K562 (cell line): Measurements from ENCODE around the gene HSF2. TPM values are rescaled to one million over a fixed set of nuclear protein-coding genes. Genes with fewer than 3 reads are reported as not detected.

ENCODE experiments used
- ATAC-seq: fragments of 200-7000 bp; cut with Tn5 transposase; 3 replicates; pipeline ENCODE4 v1.9.1; 2020; ENCODE audit warnings: moderate library complexity
- BruUV-seq: library from RNA; stranded (reverse); fragments of 400-500 nt; replicated peaks from 2 replicates; lab custom pipeline; 2021; lab: Mats Ljungman, UMichigan
- CTCF ChIA-PET: fragments of 300-600 bp; formaldehyde crosslinking; extraction: SDS; loops from one replicate; lab custom pipeline; 2021; ENCODE audit warnings: low intra/inter-chr PET ratio; lab: Yijun Ruan, JAX
- POLR2A ChIA-PET: fragments of 300-600, 350-650 bp; sonication (Branson Sonifier 250); formaldehyde crosslinking; extraction: SDS; loops from one replicate; lab custom pipeline; 2021; ENCODE audit warnings: antibody characterized with exemption, inconsistent platforms; lab: Yijun Ruan, JAX
- DNase-seq, 4 experiments: peaks; one replicate each; pipeline versions ENCODE4 v3.0.0 to v3.0.0-alpha.2; 2011 to 2018; ENCODE audit warnings: low spot score in 3 of 4, mixed read lengths in 3 of 4; ENCODE audit errors: extremely low read depth in 1 of 4
- FAIRE-seq: peaks from 2 replicates; lab custom pipeline; 2011; peaks lifted over from hg19 to GRCh38; lab: Jason Lieb, UNC
- H2AFZ ChIP-seq: 2 replicates; pipeline ENCODE4 v1.6.0; 2011; ENCODE audit warnings: low read depth, low read length, control low read depth, inconsistent platforms
- H3K27ac ChIP-seq: fragments of 200-600 bp; 3 replicates; pipeline ENCODE4 v1.8.0; 2011; ENCODE audit warnings: low read depth, mild to moderate bottlenecking, control low read depth, inconsistent platforms, low read length, moderate library complexity, mixed read lengths; ENCODE audit errors: extremely low read depth
- H3K27me3 ChIP-seq, 2 experiments: fragments of 300-600 bp in 1 of 2; 2 replicates in 1 of 2; 3 replicates in 1 of 2; pipeline versions ENCODE4 v1.6.0 to v1.8.0; 2011; ENCODE audit warnings: inconsistent platforms in 2 of 2, low read length in 2 of 2, mild to moderate bottlenecking in 1 of 2, mixed read lengths in 1 of 2, moderate library complexity in 1 of 2; ENCODE audit not compliant: control insufficient read depth in 2 of 2, insufficient read depth in 2 of 2
- H3K36me3 ChIP-seq: fragments of 300-600 bp; 3 replicates; pipeline ENCODE4 v1.8.0; 2011; ENCODE audit warnings: mild to moderate bottlenecking, low read length, inconsistent platforms; ENCODE audit not compliant: control insufficient read depth, insufficient read depth
- H3K4me1 ChIP-seq, 2 experiments: fragments of 200-600 bp in 1 of 2; replicated peaks in 1 of 2; 2 replicates in 1 of 2; 3 replicates in 1 of 2; pipeline versions ENCODE4 v1.5.1 to v1.8.0; 2011; ENCODE audit warnings: inconsistent platforms in 2 of 2, low read length in 2 of 2, mild to moderate bottlenecking in 1 of 2, mixed read lengths in 1 of 2, moderate library complexity in 1 of 2; ENCODE audit not compliant: control insufficient read depth in 2 of 2, insufficient read depth in 2 of 2
- H3K4me2 ChIP-seq: 2 replicates; pipeline ENCODE4 v1.6.1; 2011; ENCODE audit warnings: low read length, control low read depth, inconsistent platforms, mixed read lengths; ENCODE audit not compliant: insufficient read depth
- H3K4me3 ChIP-seq: fragments of 200-600 bp; sonication (generic), shearing (Covaris generic); 2 replicates; pipeline ENCODE4 v1.5.1; 2016; ENCODE audit warnings: control low read depth, inconsistent platforms
- H3K79me2 ChIP-seq: fragments of 200-600 bp; 3 replicates; pipeline ENCODE4 v1.8.0; 2011; ENCODE audit warnings: low read length, inconsistent platforms; ENCODE audit not compliant: control insufficient read depth, insufficient read depth
- H3K9ac ChIP-seq, 2 experiments: 2 replicates each; pipeline versions ENCODE4 v1.6.0 to v1.6.1; 2011; ENCODE audit warnings: low read depth in 2 of 2, low read length in 2 of 2, control low read depth in 1 of 2, inconsistent platforms in 1 of 2, mild to moderate bottlenecking in 1 of 2, mixed read lengths in 1 of 2; ENCODE audit not compliant: insufficient read depth in 1 of 2
- H3K9me1 ChIP-seq: one replicate; pipeline ENCODE4 v1.6.0; 2011; ENCODE audit warnings: inconsistent platforms, mild to moderate bottlenecking, low read length, moderate library complexity; ENCODE audit not compliant: control insufficient read depth, insufficient read depth
- H3K9me3 ChIP-seq: replicated peaks from 2 replicates; pipeline ENCODE4 v1.5.1; 2011; ENCODE audit warnings: low read depth, low read length, inconsistent platforms; ENCODE audit not compliant: control insufficient read depth, insufficient read depth
- H4K20me1 ChIP-seq: replicated peaks from 2 replicates; pipeline ENCODE4 v1.6.1; 2011; ENCODE audit warnings: low read length, inconsistent platforms, mixed read lengths; ENCODE audit not compliant: control insufficient read depth, insufficient read depth
- HOMEZ ChIP-seq: fragments of 250-450 bp; sonication (Bioruptor Pico); IDR thresholded peaks from 2 replicates; pipeline ENCODE4 v1.4.0; 2020; ENCODE audit warnings: mild to moderate bottlenecking, moderate library complexity
- PBX2 ChIP-seq, 2 experiments: IDR thresholded peaks in 1 of 2; conservative IDR thresholded peaks in 1 of 2; 2 replicates each; pipeline ENCODE4 v1.6.1; 2016; ENCODE audit warnings: low read depth in 2 of 2, mild to moderate bottlenecking in 1 of 2, missing compliant biosample characterization in 1 of 2, missing genetic modification characterization in 1 of 2, moderate library complexity in 1 of 2
- RREB1 ChIP-seq: fragments of 250-450 bp; sonication (Bioruptor Pico); IDR thresholded peaks from 2 replicates; pipeline ENCODE4 v1.4.0; 2020
- in situ Hi-C: fragments of 300-500 bp; cut with MboI; formaldehyde crosslinking; loops from 4 replicates; pipeline ENCODE4 v1.15.0; 2018; ENCODE audit warnings: inconsistent platforms, mixed read lengths
- intact Hi-C: fragments of 100-400 bp; cut with micrococcal nuclease; formaldehyde crosslinking; loops from 2 replicates; pipeline ENCODE4 v1.14.2; 2022
- polyA plus RNA-seq, 8 experiments: library from polyadenylated mRNA; depleted of rRNA in 4 of 8; stranded (reverse) in 5 of 8; unstranded in 3 of 8; fragments of >200 nt; fragmentation: Nextera tagmentation in 2 of 8; fragmentation: Illumina TruSeq in 1 of 8; extraction: Ambion mirVana in 2 of 8; extraction: Trizol in 1 of 8; gene quantifications; 2 replicates each; pipeline versions ENCODE4 v1.2.1 to v1.2.3, GENCODE V29; 2011 to 2014; ENCODE audit warnings: inconsistent platforms in 1 of 8, missing spikeins in 1 of 8
- total RNA-seq, 7 experiments: library from RNA; depleted of rRNA in 6 of 7; stranded (reverse); fragments of >200 nt in 6 of 7; fragmentation: Illumina TruSeq in 2 of 7; extraction: Trizol in 2 of 7; gene quantifications; 2 replicates each; pipeline versions ENCODE4 v1.2.1 to v1.2.3, GENCODE V29; 2011 to 2021; ENCODE audit warnings: low replicate concordance in 1 of 7

Gene HSF2
- total and polyA plus RNA-seq, 9 of the 15 experiments (the other 6 are each of a cell fraction or from before 2014, with no cell fraction given), result 19.1 to 73.1 (median 29.2) TPM

GRCh38 chr6:122412001-122412400 is 12.5 kb downstream of the HSF2 start:
- no peaks in the 10 kb centered on the region for H3K9me1 ChIP-seq
- FAIRE-seq (no peak), ATAC-seq (no peak), DNase-seq (no peak)
- ChIA-PET CTCF (no interaction called here), POLR2A (no interaction called here)
- in situ Hi-C loops, result no loop called here
- H3K9ac ChIP-seq, result no peak overlapping the region
- H3K4me2 ChIP-seq, result no peak overlapping the region
- H3K9me3 ChIP-seq, result 0 out of 2 replicates have a peak, but pooled peaks cover under 1% of the 10 kb centered on the region
- H3K27me3 ChIP-seq, result no peaks in the 10 kb centered on the region
- peaks cover 0 to 3% of the 10 kb centered on the region in 2 experiments; a peak in 2 of 5 replicates for H3K4me1 ChIP-seq
- no peaks in the 10 kb centered on the region for H4K20me1 ChIP-seq
- no peak overlapping the region for H2AFZ ChIP-seq
- H3K4me3 ChIP-seq, result no peak overlapping the region
- H3K79me2 ChIP-seq, result peaks cover 57% of the 10 kb centered on the region
- H3K36me3 ChIP-seq, result peaks cover 54% of the 10 kb centered on the region
- H3K27ac ChIP-seq, result no peak overlapping the region
- no TSS peak for BruUV-seq
- TF ChIP-seq PBX2 (CRISPR knock-in tag; IDR thresholded peaks at IDR 0.05; ENCODE audit: low read depth) (no peak), PBX2 (tag; conservative IDR thresholded peaks at IDR 0.05; ENCODE audit: low read depth) (no peak), HOMEZ (no peak), RREB1 (no peak)
- TF ChIP-seq, all 486 proteins: peak for 0
- intact Hi-C loops, result no loop called here
